Gastroesophageal sphincter (tissue), 3 donors: ENCODE results near the gene FCRL5.

ENCODE experiments used
- POLR2A ChIP-seq, 2 donors: fragments of 450-650 bp; IDR thresholded peaks; one replicate each; pipeline ENCODE4 v1.6.1; 2017; ENCODE audit warnings: antibody characterized with exemption in 2 of 2, mild to moderate bottlenecking in 2 of 2, moderate library complexity in 1 of 2
- TF ChIP-seq, protein P1 (sequence below), 4 experiments: fragments of 200-600 bp in 2 of 4; fragments of 450-650 bp in 2 of 4; sonication (generic) in 1 of 4; IDR thresholded peaks; one replicate each; pipeline ENCODE4 v1.5.1; 2017 to 2019; ENCODE audit warnings: antibody characterized with exemption in 4 of 4, mild to moderate bottlenecking in 2 of 4, moderate library complexity in 2 of 4

- TF ChIP-seq, protein P1, sequence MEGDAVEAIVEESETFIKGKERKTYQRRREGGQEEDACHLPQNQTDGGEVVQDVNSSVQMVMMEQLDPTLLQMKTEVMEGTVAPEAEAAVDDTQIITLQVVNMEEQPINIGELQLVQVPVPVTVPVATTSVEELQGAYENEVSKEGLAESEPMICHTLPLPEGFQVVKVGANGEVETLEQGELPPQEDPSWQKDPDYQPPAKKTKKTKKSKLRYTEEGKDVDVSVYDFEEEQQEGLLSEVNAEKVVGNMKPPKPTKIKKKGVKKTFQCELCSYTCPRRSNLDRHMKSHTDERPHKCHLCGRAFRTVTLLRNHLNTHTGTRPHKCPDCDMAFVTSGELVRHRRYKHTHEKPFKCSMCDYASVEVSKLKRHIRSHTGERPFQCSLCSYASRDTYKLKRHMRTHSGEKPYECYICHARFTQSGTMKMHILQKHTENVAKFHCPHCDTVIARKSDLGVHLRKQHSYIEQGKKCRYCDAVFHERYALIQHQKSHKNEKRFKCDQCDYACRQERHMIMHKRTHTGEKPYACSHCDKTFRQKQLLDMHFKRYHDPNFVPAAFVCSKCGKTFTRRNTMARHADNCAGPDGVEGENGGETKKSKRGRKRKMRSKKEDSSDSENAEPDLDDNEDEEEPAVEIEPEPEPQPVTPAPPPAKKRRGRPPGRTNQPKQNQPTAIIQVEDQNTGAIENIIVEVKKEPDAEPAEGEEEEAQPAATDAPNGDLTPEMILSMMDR (IDR thresholded peaks at IDR 0.05) = no peak
- TF ChIP-seq POLR2A (IDR thresholded peaks at IDR 0.05) = no peak
Observed at GRCh38 chr1:157495285-157495684, 57.0 kb downstream of the FCRL5 start.
